SJSA1 (cell line): ENCODE results near the gene MIPEP. TPM values are rescaled to one million over a fixed set of nuclear protein-coding genes. Genes with fewer than 3 reads are reported as not detected.

Experiments
- DNase-seq, 2 experiments: peaks; one replicate each; pipeline ENCODE4 v3.0.0-alpha.2; 2015 to 2020; ENCODE audit warnings: low spot score in 2 of 2, low read depth in 1 of 2
- H3K27ac ChIP-seq: fragments of 250-450 bp; sonication (Bioruptor Pico); 2 replicates; pipeline ENCODE4 v1.5.1; 2020; ENCODE audit warnings: mild to moderate bottlenecking, moderate library complexity
- H3K27me3 ChIP-seq: fragments of 250-450 bp; sonication (Bioruptor Pico); replicated peaks from 2 replicates; pipeline ENCODE4 v1.5.1; 2020; ENCODE audit warnings: mild to moderate bottlenecking, moderate library complexity
- H3K36me3 ChIP-seq: fragments of 250-450 bp; sonication (Bioruptor Pico); 2 replicates; pipeline ENCODE4 v1.5.1; 2020; ENCODE audit warnings: mild to moderate bottlenecking
- H3K4me1 ChIP-seq: fragments of 250-450 bp; sonication (Bioruptor Pico); replicated peaks from 2 replicates; pipeline ENCODE4 v1.6.1; 2021; ENCODE audit warnings: mild to moderate bottlenecking
- H3K4me3 ChIP-seq: fragments of 250-450 bp; sonication (Bioruptor Pico); 2 replicates; pipeline ENCODE4 v1.5.1; 2020; ENCODE audit warnings: mild to moderate bottlenecking
- H3K9me3 ChIP-seq: fragments of 250-450 bp; sonication (Bioruptor Pico); replicated peaks from 2 replicates; pipeline ENCODE4 v1.5.1; 2020; ENCODE audit warnings: mild to moderate bottlenecking
- total RNA-seq: library from RNA; depleted of rRNA; stranded (reverse); fragments of >200 nt; shearing (Covaris generic); gene quantifications from 2 replicates; pipeline ENCODE4 v1.2.3, GENCODE V29; 2014

MIPEP gene
- total RNA-seq, 1 experiment from 2014 or later: 6.1 TPM

DNA sequence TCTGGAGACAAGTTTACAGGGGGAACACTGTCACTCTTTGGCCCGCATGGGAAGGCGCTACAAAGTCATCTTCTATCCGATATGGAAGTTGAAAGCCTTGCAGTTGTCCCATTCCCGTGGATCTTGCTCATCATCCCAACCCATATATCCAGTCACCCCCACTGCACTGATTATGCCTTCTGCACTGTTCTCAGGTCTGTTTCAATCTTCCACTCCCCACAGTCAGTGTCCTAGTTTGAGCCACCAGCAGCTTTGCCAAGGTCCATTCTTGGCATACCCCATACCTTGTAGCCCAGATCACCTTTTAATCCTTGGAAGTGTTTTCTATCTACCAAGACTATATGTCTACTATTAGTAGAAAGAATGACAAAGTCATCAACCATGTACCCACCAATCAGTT is 88.1 kb downstream of the MIPEP start:
- Histone ChIP-seq H3K36me3 (no peaks in the 10 kb centered on the region), H3K27ac (no peak overlapping the region), H3K4me3 (no peak overlapping the region), H3K9me3 (no peaks in the 10 kb centered on the region), H3K4me1 (0 out of 2 replicates have a peak, but pooled peaks cover 3% of the 10 kb centered on the region), H3K27me3 (no peaks in the 10 kb centered on the region)
- DNase-seq: no peak

DNA sequence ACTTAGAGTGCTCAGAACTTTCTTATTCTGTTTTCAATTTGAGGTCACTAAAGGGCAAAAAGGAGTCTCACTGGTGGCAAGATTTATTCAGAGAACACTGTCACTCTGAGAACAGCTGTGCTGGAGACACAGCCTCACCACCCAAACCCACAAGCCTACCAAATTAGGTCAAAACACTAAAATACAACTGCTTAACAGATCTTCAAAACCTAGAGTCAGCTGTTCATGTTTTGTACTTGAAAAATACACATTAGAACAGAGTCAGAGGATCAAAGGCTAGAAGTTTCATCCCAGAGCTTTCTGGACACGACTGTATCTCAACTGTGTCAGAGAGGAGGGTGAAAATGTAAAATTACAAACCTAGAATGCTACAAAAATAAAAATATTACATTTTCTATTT is 89.3 kb downstream of the MIPEP start:
- Histone ChIP-seq H3K36me3 (no peaks in the 10 kb centered on the region), H3K27me3 (no peaks in the 10 kb centered on the region), H3K4me1 (peaks cover 8% of the 10 kb centered on the region), H3K4me3 (no peak overlapping the region), H3K9me3 (no peaks in the 10 kb centered on the region), H3K27ac (no peak overlapping the region)
- DNase-seq: no peak

DNA sequence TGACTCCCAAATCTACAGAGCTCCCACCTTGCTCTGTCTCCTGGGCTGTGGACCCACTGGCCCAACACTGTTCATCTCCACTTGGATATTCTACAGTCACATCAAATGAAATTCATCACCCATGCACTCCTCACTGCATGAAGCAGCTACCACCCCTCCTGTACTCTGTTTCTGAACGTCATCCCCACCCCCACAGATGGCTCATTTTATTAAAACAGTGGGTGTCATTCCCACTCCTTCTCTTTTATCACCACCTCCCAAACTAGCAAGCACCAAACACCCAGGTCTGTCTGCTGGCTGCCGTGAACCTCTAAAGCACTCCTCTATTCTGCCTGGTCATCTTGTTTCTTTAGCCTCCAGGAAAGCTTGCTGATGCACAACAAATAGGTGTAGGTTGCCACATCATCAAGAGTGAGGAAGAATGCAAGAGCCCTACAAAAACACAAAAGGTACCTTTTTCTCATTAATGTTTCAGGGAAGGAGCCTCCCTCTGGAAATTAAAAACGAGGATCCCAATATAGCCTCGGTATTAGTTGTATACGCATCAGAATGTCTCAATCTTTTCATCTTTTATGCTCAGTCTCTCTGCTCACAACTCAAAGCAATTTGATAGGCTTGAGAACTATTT is 91.8 kb downstream of the MIPEP start:
- Histone ChIP-seq H3K4me3 (no peak overlapping the region), H3K9me3 (no peaks in the 10 kb centered on the region), H3K4me1 (peaks cover 18% of the 10 kb centered on the region), H3K27ac (no peak overlapping the region), H3K27me3 (no peaks in the 10 kb centered on the region), H3K36me3 (no peaks in the 10 kb centered on the region)
- no peak for DNase-seq

DNA sequence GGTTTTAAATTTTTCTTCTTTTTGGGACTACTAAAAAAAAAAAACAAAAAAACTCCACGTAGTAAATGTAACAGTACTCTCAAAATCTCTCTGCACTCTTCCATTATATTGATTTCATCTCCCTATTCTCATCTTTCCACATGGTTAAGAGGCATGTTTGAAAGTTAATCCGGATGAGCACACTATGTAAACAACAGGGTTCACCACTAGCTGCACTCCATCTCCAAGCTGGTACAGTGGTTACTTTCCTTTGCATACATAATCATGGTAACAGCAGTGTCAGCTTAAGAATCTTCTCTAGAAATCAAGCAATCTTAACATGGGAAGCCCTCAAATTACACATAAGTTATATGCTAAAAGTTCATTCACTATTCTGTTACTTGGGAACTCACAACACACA is 92.6 kb downstream of the MIPEP start:
- Histone ChIP-seq H3K27me3 (no peaks in the 10 kb centered on the region), H3K4me3 (no peak overlapping the region), H3K27ac (no peak overlapping the region), H3K4me1 (peaks cover 18% of the 10 kb centered on the region), H3K36me3 (no peaks in the 10 kb centered on the region), H3K9me3 (no peaks in the 10 kb centered on the region)
- DNase-seq: no peak

DNA sequence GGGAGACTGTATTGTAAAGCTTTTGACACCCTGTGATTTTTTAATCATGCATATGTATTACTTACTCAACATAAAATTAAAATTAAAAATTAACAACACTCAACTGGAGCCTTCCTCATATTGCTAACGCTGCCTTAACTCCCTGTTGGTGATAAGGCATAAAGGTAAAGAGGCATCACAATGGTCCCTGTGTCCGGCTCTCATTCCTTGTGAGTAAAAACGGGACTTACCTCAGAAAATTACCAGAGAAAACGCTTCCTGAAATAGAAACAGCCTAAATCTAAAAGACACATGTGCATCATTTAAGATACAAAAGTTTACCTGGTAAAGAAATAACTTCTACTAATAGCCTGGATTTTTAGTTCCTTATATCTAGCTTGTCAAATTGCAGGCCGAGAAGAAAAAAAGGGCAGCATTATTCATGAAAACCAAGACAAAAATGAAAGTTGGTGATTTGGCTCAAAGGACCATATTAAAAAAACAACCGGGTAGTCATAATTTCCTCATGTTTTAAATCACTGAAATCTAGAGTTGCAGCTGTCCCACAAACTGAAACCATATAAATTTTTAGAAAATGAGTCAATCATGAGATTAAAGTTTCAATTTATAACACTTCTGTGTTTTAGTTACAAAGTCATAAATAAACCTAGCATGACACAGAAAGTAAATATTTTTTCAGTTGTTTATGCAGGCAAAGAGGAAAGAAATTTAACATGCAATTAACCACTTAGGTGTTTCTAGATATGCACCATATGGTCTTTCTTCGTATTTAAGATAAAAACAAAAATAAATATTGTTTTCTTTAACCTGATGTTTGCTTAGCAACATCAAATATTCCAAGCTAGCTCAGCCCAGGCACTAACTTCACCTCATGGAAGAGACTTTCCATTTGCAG is 94.7 kb downstream of the MIPEP start:
- no peaks in the 10 kb centered on the region for H3K27me3 ChIP-seq
- DNase-seq: peak in 1 of 2 experiments; percentile 50
- H3K4me3 ChIP-seq: no peak overlapping the region
- H3K9me3 ChIP-seq: no peaks in the 10 kb centered on the region
- no peaks in the 10 kb centered on the region for H3K36me3 ChIP-seq
- peaks cover 22% of the 10 kb centered on the region for H3K4me1 ChIP-seq
- H3K27ac ChIP-seq: peak overlapping the region; percentile 50

DNA sequence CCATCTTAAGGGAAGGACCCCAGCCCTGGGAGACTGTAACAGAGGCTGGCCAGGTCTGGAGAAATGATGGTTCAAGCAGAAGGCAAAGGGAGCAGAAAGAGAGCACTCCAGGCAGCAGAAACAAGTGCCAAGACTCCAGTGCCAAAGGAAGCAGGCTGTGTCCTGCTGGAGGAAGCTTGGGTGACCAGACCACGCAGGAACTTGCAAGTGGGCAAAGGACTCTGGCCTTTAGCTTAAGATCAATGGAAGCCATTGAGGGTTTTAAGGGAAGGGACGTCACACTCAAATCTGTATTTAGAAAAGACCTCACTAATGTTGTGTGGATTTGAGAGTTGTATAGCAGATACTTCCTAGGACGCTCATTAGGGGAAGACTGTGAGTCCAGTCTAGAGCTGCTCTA is 95.5 kb downstream of the MIPEP start:
- no peak for DNase-seq
- no peaks in the 10 kb centered on the region for H3K27me3 ChIP-seq
- peaks cover 22% of the 10 kb centered on the region for H3K4me1 ChIP-seq
- H3K9me3 ChIP-seq: no peaks in the 10 kb centered on the region
- no peak overlapping the region for H3K4me3 ChIP-seq
- H3K27ac ChIP-seq: no peak overlapping the region
- H3K36me3 ChIP-seq: no peaks in the 10 kb centered on the region

DNA sequence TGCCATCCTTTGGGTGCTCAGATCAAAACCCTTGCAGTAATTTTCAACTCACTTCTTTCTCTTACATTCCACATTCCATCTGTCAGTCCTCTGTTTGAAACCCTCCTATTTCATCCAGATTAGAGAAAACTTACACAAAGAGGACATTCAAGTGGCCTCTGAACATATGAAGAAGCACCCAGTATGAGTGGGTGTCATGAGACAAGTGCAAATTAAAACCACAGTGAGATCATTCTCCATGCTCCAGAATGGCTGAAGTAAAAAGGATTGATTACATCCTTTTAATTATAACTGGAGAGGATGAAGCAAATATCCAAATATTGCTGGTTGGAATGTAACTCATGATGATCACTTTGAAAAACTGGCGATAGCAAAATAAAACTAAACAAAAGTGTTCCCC is 96.5 kb downstream of the MIPEP start:
- no peaks in the 10 kb centered on the region for H3K36me3 ChIP-seq
- H3K9me3 ChIP-seq: no peaks in the 10 kb centered on the region
- H3K27ac ChIP-seq: no peak overlapping the region
- no peaks in the 10 kb centered on the region for H3K27me3 ChIP-seq
- H3K4me3 ChIP-seq: no peak overlapping the region
- DNase-seq: no peak
- H3K4me1 ChIP-seq: peaks cover 22% of the 10 kb centered on the region

DNA sequence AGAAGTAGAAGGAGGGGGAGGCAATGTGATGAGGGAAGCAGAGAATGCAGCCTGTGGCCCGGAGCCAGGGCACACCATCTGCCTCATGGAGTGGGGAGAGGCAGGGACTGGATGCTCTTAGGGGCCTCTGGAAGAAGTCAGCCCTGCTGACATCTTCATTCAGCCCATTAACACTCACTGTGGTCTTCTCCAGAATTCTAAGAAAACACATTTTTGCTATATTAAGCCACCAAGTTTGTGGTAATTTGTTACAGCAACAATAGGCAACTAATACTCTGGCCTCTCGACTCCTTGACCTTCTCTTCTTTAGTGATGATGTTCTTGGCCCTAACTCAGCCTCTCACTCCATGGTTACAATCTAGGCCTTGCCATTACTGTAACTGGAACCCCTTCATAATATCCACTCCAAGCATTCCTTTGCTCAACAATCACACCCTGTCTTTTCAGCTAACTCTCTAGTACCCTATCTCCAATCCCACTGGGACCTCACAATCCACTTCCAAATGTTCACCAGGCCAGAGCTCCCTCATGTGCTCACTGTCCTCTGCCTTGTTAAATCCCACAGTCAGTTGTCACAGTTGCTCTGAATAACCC is 98.5 kb downstream of the MIPEP start:
- Histone ChIP-seq H3K4me1 (peaks cover 20% of the 10 kb centered on the region), H3K27ac (no peak overlapping the region)
- DNase-seq: peak in 1 of 2 experiments; percentile 3

DNA sequence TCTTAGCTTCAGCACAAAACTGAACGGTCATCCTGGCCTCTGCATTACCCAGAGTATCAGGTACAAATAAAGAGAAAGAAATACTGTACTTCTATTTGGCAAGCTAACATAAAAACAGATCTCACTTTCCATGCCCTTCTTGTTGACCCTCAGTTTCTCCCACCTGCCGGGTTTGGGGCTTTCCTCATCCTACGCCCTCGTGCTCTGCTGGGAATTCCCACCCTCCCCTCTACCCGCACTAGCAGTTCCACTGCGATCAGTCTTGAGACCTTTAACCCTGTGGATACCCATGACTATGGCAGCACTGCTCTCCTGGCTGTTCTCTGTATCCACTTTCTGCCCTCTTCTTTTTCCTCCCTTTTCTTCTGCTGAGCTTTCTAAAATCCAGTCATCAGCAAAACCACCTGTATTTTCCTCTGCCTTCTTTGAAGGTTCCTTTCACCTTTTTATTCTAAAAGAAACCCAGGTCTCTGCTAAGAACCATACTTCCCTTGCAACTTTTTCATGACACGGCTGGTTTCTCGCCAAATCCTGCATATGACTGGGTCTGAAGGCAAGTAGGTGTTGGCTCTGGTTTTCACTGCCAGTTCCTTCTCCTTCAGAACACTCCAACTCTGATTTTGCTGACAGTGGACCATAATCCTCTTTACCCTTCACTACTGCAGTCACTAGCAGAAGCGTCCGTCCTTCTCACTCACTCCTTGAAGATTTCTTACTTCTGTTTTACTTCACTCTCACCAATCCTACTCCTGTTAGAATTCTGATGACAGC is 99.4 kb downstream of the MIPEP start:
- Histone ChIP-seq H3K9me3 (no peaks in the 10 kb centered on the region), H3K36me3 (no peaks in the 10 kb centered on the region), H3K27ac (no peak overlapping the region), H3K4me3 (no peak overlapping the region), H3K27me3 (no peaks in the 10 kb centered on the region), H3K4me1 (peaks cover 13% of the 10 kb centered on the region)
- DNase-seq: no peak

More for the DNA sequence above, 98.5 kb downstream of the MIPEP start:
- no peak overlapping the region for H3K4me3 ChIP-seq
- H3K36me3 ChIP-seq: no peaks in the 10 kb centered on the region
- no peaks in the 10 kb centered on the region for H3K9me3 ChIP-seq
- H3K27me3 ChIP-seq: no peaks in the 10 kb centered on the region

DNA sequence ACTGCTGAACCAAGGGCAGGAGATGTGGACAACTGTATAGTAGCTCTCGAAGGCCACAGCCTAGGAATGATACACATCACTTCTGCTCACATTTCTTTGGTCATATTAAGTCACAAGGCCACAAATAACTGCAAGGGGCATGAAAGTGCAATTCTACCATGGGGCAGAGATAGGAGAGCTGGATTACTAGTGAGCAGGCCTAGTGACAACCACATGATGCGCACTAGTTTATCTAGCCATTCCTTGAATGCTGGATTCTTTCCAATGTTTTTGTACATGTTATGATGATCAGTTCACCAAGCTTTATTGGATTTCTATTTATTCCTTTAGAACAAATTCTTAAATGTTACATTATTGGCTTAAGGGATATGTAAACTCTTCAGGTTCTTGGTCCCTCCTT is 100.7 kb downstream of the MIPEP start:
- H3K27ac ChIP-seq: no peak overlapping the region
- DNase-seq: no peak
- H3K4me1 ChIP-seq: peaks cover 4% of the 10 kb centered on the region
- no peaks in the 10 kb centered on the region for H3K36me3 ChIP-seq
- H3K9me3 ChIP-seq: no peaks in the 10 kb centered on the region
- no peaks in the 10 kb centered on the region for H3K27me3 ChIP-seq
- H3K4me3 ChIP-seq: no peak overlapping the region

DNA sequence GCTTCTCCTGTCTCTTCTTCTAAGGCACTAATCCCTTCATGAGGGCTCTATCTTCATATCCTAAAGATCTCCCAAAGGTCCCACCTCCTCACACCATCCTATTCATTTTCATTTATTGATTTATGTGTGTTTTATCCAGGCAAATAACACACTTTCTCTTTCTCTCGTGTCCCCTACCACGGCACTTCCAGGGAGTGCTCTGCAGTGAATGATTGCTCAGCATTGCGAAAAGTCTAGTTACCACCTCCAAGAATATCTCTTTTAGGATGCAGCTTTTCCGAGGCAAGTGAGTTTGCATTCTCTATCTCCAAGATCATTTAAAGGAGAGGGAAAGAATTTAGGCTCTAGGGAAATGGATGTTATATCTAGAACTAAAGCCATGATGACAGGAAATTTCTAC is 101.7 kb downstream of the MIPEP start:
- no peak for DNase-seq
- H3K4me3 ChIP-seq: no peak overlapping the region
- no peaks in the 10 kb centered on the region for H3K9me3 ChIP-seq

DNA sequence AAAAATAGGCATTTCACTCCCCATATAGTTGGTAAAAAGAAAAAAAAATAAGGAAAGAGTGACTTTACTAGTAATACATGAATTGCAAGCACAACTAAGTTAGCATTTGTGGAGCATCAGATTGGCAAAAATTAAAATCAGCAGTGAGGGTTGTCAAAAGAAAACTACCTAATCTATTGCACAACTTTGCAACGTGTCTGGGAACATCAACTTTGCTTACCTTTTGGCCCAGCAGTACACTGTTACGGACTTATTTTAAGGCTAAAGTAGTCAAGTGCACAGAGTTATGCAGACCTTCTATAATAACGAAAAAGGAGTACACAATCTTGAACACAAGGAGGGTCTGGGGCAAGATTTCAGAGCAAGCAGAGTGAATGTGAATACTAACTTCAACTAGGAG is 102.6 kb downstream of the MIPEP start:
- Histone ChIP-seq H3K36me3 (no peaks in the 10 kb centered on the region), H3K27me3 (no peaks in the 10 kb centered on the region), H3K4me1 (peaks cover 4% of the 10 kb centered on the region; the same call in 1 of the 2 replicates), H3K4me3 (no peak overlapping the region), H3K27ac (no peak overlapping the region), H3K9me3 (no peaks in the 10 kb centered on the region)
- no peak for DNase-seq

More for the DNA sequence above, 101.7 kb downstream of the MIPEP start:
- H3K27ac ChIP-seq: no peak overlapping the region
- H3K27me3 ChIP-seq: no peaks in the 10 kb centered on the region
- H3K36me3 ChIP-seq: no peaks in the 10 kb centered on the region
- peaks cover 4% of the 10 kb centered on the region; the same call in 1 of the 2 replicates for H3K4me1 ChIP-seq

DNA sequence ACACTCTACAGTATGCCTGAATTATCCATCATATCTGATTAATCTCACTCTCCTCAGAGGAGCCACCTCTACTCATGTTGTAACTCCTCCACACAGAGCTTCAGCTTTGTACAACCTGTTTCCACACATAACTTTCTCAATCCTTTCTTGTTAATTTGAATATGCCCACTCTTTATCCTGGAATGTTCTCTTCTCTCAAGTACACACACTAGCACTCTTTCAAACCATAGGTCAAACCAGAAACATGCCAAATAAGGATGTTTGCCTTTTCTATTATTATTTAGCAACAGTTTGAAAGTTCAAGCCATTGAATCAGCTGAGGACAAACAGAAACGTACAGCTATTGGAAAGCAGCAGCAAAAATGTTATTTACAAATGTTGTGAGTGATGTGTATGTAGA is 110.3 kb downstream of the MIPEP start:
- no peaks in the 10 kb centered on the region for H3K27me3 ChIP-seq
- no peaks in the 10 kb centered on the region for H3K9me3 ChIP-seq
- no peak for DNase-seq
- no peak overlapping the region for H3K27ac ChIP-seq
- no peak overlapping the region for H3K4me3 ChIP-seq
- H3K36me3 ChIP-seq: no peaks in the 10 kb centered on the region
- no peaks in the 10 kb centered on the region; the same call in 1 of the 2 replicates for H3K4me1 ChIP-seq
